Activated naive CD4-positive, alpha-beta T cell treated with anti-CD3 and anti-CD28 coated beads, Interleukin-2, amount 10 ng/mL, durations not matched to agents 7 days and 5 days (primary cell): ENCODE measurements around the gene TAX1BP1.

Source experiments
- CTCF ChIA-PET: fragments of 350-600 bp; sonication (Branson Sonifier 250); formaldehyde crosslinking; loops from one replicate; lab custom pipeline; 2021; ENCODE audit warnings: antibody characterized with exemption; lab: Charles Lee
- DNase-seq: peaks from one replicate; pipeline ENCODE4 v3.0.0-alpha.2; 2020
- H3K27ac Mint-ChIP-seq: one replicate; pipeline ENCODE4 v1.8.0; 2021; ENCODE audit warnings: mild to moderate bottlenecking, moderate library complexity, mixed read lengths
- H3K27me3 Mint-ChIP-seq: one replicate; pipeline ENCODE4 v1.8.0; 2021; ENCODE audit warnings: mild to moderate bottlenecking, mixed read lengths
- H3K36me3 Mint-ChIP-seq: one replicate; pipeline ENCODE4 v1.8.0; 2021; ENCODE audit warnings: mixed read lengths
- H3K4me1 Mint-ChIP-seq: one replicate; pipeline ENCODE4 v1.8.0; 2021; ENCODE audit warnings: mixed read lengths
- H3K4me3 Mint-ChIP-seq: one replicate; pipeline ENCODE4 v1.8.0; 2021; ENCODE audit warnings: mild to moderate bottlenecking, moderate library complexity, mixed read lengths
- H3K9me3 Mint-ChIP-seq: one replicate; pipeline ENCODE4 v1.8.0; 2021; ENCODE audit warnings: mixed read lengths

Gene TAX1BP1

DNA sequence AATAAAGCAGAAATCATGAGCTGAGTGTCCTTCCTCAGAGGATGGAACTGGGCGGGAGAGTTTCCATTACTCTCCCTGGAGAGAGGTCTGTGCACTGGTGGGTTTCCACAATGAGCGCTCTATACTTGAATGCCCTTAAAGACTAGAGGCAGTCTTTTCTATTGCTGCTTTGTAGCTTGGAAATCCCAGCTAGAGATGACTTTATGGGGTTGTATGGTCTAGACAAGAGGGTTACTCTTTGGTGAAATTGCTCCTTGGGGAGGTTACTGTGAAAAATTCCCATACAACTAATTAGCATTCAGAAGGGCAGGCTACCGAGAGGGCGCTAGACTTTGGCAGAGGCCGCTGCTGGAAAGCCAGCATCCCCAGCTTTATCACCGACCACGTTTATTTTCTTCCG lies 136.8 kb downstream of the TAX1BP1 start:
- Mint-ChIP-seq H3K4me1 (peaks cover 2% of the 10 kb centered on the region), H3K36me3 (no peaks in the 10 kb centered on the region), H3K27me3 (no peaks in the 10 kb centered on the region), H3K9me3 (no peaks in the 10 kb centered on the region), H3K4me3 (no peak overlapping the region), H3K27ac (no peak overlapping the region)
- no peak for DNase-seq
- CTCF ChIA-PET = no interaction called here
